ENCODE measurements around the gene BBS9. TPM values are rescaled to one million over a fixed set of nuclear protein-coding genes. Genes with fewer than 3 reads are reported as not detected.

The BBS9 gene
- total and polyA plus RNA-seq, 7 donors: 2.4 to 36.6 (median 30.5) TPM

- TF ChIP-seq POLR2A (IDR thresholded peaks at IDR 0.05) (no peak), EP300 (IDR thresholded peaks at IDR 0.05) (no peak), POLR2AphosphoS5 (IDR thresholded peaks at IDR 0.05) (no peak)
- TF ChIP-seq, protein P1, sequence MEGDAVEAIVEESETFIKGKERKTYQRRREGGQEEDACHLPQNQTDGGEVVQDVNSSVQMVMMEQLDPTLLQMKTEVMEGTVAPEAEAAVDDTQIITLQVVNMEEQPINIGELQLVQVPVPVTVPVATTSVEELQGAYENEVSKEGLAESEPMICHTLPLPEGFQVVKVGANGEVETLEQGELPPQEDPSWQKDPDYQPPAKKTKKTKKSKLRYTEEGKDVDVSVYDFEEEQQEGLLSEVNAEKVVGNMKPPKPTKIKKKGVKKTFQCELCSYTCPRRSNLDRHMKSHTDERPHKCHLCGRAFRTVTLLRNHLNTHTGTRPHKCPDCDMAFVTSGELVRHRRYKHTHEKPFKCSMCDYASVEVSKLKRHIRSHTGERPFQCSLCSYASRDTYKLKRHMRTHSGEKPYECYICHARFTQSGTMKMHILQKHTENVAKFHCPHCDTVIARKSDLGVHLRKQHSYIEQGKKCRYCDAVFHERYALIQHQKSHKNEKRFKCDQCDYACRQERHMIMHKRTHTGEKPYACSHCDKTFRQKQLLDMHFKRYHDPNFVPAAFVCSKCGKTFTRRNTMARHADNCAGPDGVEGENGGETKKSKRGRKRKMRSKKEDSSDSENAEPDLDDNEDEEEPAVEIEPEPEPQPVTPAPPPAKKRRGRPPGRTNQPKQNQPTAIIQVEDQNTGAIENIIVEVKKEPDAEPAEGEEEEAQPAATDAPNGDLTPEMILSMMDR (IDR thresholded peaks at IDR 0.05): no peak
- WGBS, 2 donors: 80 to 90% methylated on average over 5 of the region's 5 CpGs
- peaks cover 0 to 14% (median 5%) of the 10 kb centered on the region in 4 donors for H3K4me1 ChIP-seq
- no peak for DNase-seq
- no peak overlapping the region for H3K4me3 ChIP-seq
- no peaks in the 10 kb centered on the region for H3K27me3 ChIP-seq
- no peak overlapping the region for H3K27ac ChIP-seq
- no peaks in the 10 kb centered on the region for H3K9me3 ChIP-seq
- intact Hi-C loops (cut with DNase I): no loop called here
- H3K36me3 ChIP-seq: peaks cover 0 to 12% (median 0%) of the 10 kb centered on the region in 4 donors
Observed at GRCh38 chr7:33354201-33354600, 224.8 kb downstream of the BBS9 start.

DNA sequence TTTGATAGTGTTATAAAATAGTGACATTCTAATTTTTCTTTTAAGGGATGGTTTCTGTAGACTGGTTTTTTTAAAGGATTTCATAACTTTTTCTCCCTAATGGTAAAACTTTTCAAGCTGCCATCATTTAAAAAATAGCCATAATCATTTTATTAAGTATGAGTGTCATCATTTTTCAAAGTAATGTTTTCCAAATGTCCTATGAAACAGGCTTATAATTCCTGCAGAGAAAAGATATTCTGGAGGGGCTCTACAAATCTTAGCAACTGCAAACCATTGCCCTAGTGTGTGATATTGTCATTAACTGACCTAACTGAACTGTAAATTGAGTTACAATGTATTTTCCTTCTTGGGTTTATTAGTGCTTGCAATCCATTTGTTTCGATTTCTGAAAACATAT lies 226.0 kb downstream of the BBS9 start:
- no peak for TF ChIP-seq EP300 (IDR thresholded peaks at IDR 0.05)
- TF ChIP-seq, protein P1 (IDR thresholded peaks at IDR 0.05): no peak
- no peak for TF ChIP-seq POLR2AphosphoS5 (IDR thresholded peaks at IDR 0.05)
- TF ChIP-seq POLR2A (IDR thresholded peaks at IDR 0.05): no peak
- H3K27ac ChIP-seq: no peak overlapping the region
- intact Hi-C loops (cut with DNase I): no loop called here
- H3K4me3 ChIP-seq: no peak overlapping the region
- H3K4me1 ChIP-seq: peaks cover 0 to 14% (median 5%) of the 10 kb centered on the region in 4 donors
- DNase-seq: no peak
- H3K36me3 ChIP-seq: peaks cover 0 to 3% (median 0%) of the 10 kb centered on the region in 4 donors
- H3K27me3 ChIP-seq: no peaks in the 10 kb centered on the region
- no peaks in the 10 kb centered on the region for H3K9me3 ChIP-seq
- WGBS, 2 donors: 95 to 96% methylated on average over 1 of the region's 1 CpG

DNA sequence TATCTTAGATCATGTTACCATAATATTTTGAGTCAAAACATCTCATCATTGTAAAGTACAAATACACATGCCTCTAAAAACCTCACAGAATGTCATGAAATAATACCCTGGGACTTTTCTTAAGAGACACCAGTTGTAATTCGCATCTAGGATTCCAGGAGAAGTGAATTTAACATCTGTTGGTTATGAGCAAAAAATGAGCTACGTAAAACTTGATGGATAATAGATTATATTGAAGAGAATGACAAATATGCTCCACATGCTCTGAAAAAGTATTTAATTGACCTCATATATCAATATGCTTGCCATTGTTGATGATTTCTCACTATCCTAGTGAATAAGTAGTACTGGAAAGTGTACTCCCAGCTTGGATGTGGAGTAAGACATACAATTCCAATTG lies 227.0 kb downstream of the BBS9 start:
- Histone ChIP-seq H3K9me3 (no peaks in the 10 kb centered on the region), H3K36me3 (no peaks in the 10 kb centered on the region), H3K4me3 (no peak overlapping the region), H3K4me1 (peaks cover 0 to 14% (median 5%) of the 10 kb centered on the region in 4 donors), H3K27ac (no peak overlapping the region), H3K27me3 (no peaks in the 10 kb centered on the region)
- DNase-seq: no peak
- 92 to 95% methylated on average over 2 of the region's 2 CpGs for WGBS, 2 donors
- intact Hi-C loops (cut with DNase I): no loop called here
- TF ChIP-seq, protein P1 (IDR thresholded peaks at IDR 0.05): no peak
- TF ChIP-seq EP300 (IDR thresholded peaks at IDR 0.05) (no peak), POLR2A (IDR thresholded peaks at IDR 0.05) (no peak)

DNA sequence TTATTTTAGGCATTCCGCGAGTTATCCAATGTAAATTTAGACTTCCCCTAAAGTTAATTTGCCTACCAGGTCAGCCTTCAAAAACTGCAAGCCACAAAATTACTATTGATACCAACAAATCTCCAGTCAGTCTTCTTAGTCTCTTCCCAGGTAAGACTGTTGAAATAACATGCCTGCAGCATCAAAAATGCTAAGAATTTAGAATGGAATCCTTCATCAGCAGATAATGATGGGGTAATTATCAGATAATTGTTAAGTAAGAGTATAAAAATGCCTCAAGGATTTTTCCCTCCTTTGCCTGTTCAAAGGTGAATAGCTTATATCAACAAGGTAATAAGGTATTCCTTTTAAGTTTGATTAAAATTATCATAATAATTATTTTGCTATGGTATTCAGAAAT lies 228.5 kb downstream of the BBS9 start:
- Histone ChIP-seq H3K9me3 (no peaks in the 10 kb centered on the region), H3K4me1 (peaks cover 0 to 14% (median 5%) of the 10 kb centered on the region in 4 donors), H3K27me3 (no peaks in the 10 kb centered on the region), H3K27ac (no peak overlapping the region), H3K4me3 (no peak overlapping the region), H3K36me3 (no peaks in the 10 kb centered on the region)
- TF ChIP-seq POLR2A (IDR thresholded peaks at IDR 0.05): no peak
- no peak for TF ChIP-seq POLR2AphosphoS5 (IDR thresholded peaks at IDR 0.05)
- no peak for TF ChIP-seq EP300 (IDR thresholded peaks at IDR 0.05)
- WGBS, 2 donors: 97 to 98% methylated on average over 2 of the region's 2 CpGs
- intact Hi-C loops (cut with DNase I): no loop called here
- no peak for DNase-seq

GRCh38 chr7:33369888-33370287 lies 240.5 kb downstream of the BBS9 start:
- Histone ChIP-seq H3K9me3 (no peaks in the 10 kb centered on the region), H3K4me3 (no peak overlapping the region), H3K36me3 (peaks cover 0 to 5% (median 0%) of the 10 kb centered on the region in 4 donors), H3K4me1 (no peaks in the 10 kb centered on the region), H3K27me3 (no peaks in the 10 kb centered on the region), H3K27ac (no peak overlapping the region)
- no peak for TF ChIP-seq POLR2A (IDR thresholded peaks at IDR 0.05)
- no peak for TF ChIP-seq EP300 (IDR thresholded peaks at IDR 0.05)
- TF ChIP-seq, protein P1 (IDR thresholded peaks at IDR 0.05): no peak
- no peak for TF ChIP-seq POLR2AphosphoS5 (IDR thresholded peaks at IDR 0.05)
- DNase-seq: no peak
- intact Hi-C loops (cut with DNase I): no loop called here
- WGBS, 2 donors: 85 to 96% methylated on average over 3 of the region's 3 CpGs
